ENCODE results near the gene CYP27B1. TPM values are rescaled to one million over a fixed set of nuclear protein-coding genes. Genes with fewer than 3 reads are reported as not detected.
A peak's percentile ranks its signal among the peaks of the same experiment; 100 is the strongest.

CYP27B1 gene
- total and polyA plus RNA-seq, 9 of the 15 experiments (the other 6 are each of a cell fraction or from before 2014, with no cell fraction given): 0.18 to 4.2 (median 1.8) TPM

GRCh38 chr12:57782608-57783465 is 16.0 kb upstream of the CYP27B1 start, which contains the start of gene TSFM (continued):
- TF ChIP-seq ZNF785 (CRISPR knock-in tag; IDR thresholded peaks at IDR 0.05) (no peak), CBFB (CRISPR knock-in tag; IDR thresholded peaks at IDR 0.05) (peak; percentile 89; the same call in 1 of the 2 replicates), RBM17 (IDR thresholded peaks at IDR 0.05; ENCODE audit: borderline replicate concordance, low read depth, low read length) (no peak), ZNF780A (CRISPR knock-in tag; IDR thresholded peaks at IDR 0.05) (no peak), ARID4B (CRISPR knock-in tag; IDR thresholded peaks at IDR 0.05) (peak; percentile 75), CCNT2 (IDR thresholded peaks at IDR 0.05; ENCODE audit: borderline replicate concordance, extremely low read depth, insufficient read length, low read depth, low read length) (peak; percentile 79), CGGBP1 (CRISPR knock-in tag; IDR thresholded peaks at IDR 0.05) (0 out of 2 replicates have a peak, but pooled peaks have one; percentile 46), NUFIP1 (IDR thresholded peaks at IDR 0.05; ENCODE audit: partially characterized antibody) (peak; percentile 9), KLF1 (tag; IDR thresholded peaks at IDR 0.05) (no peak), POLR2AphosphoS5 (IDR thresholded peaks at IDR 0.05; ENCODE audit: control insufficient read depth, insufficient read depth, low read depth, low read length) (peak; percentile 89), FOSL1 (tag; conservative IDR thresholded peaks at IDR 0.05) (peak; percentile 61), PML (IDR thresholded peaks at IDR 0.05; ENCODE audit: low read length) (peak; percentile 69; the same call in 1 of the 2 replicates), TFE3 (CRISPR knock-in tag; IDR thresholded peaks at IDR 0.05) (no peak), XRCC5 (IDR thresholded peaks at IDR 0.05; ENCODE audit: low read depth, low read length) (peak; percentile 95), NFIX (CRISPR knock-in tag; IDR thresholded peaks at IDR 0.05; ENCODE audit: low read depth) (no peak), EHMT2 (IDR thresholded peaks at IDR 0.05) (no peak), ZBTB17 (CRISPR knock-in tag; IDR thresholded peaks at IDR 0.05) (no peak), ZNF589 (CRISPR knock-in tag; IDR thresholded peaks at IDR 0.05; ENCODE audit: low read depth) (no peak), ZNF347 (CRISPR knock-in tag; IDR thresholded peaks at IDR 0.05; ENCODE audit: low read depth) (no peak), SETDB1 (IDR thresholded peaks at IDR 0.05; ENCODE audit: low read length) (no peak), ZBTB8A (IDR thresholded peaks at IDR 0.05; ENCODE audit: partially characterized antibody) (no peak), HOXB6 (CRISPR knock-in tag; IDR thresholded peaks at IDR 0.05; ENCODE audit: borderline replicate concordance) (no peak), MCM3 (IDR thresholded peaks at IDR 0.05) (no peak), SLC30A9 (CRISPR knock-in tag; IDR thresholded peaks at IDR 0.05) (no peak)
